ENCODE measurements around the gene ADGRE2.

The ADGRE2 gene

GRCh38 chr19:14764401-14764800 is 14.0 kb downstream of the ADGRE2 start:
- TF ChIP-seq CTCF (conservative IDR thresholded peaks at IDR 0.05), result no peak
- H3K27ac ChIP-seq, result no peak overlapping the region

- no peak overlapping the region for H3K27ac ChIP-seq
- TF ChIP-seq CTCF (conservative IDR thresholded peaks at IDR 0.05), result no peak
Measured at GRCh38 chr19:14763497-14764145, 14.7 kb downstream of the ADGRE2 start.

- H3K27ac ChIP-seq, result no peak overlapping the region
- no peak for TF ChIP-seq CTCF (conservative IDR thresholded peaks at IDR 0.05)
Measured at GRCh38 chr19:14762111-14762510, 16.2 kb downstream of the ADGRE2 start.

GRCh38 chr19:14761607-14762006 is 16.8 kb downstream of the ADGRE2 start:
- H3K27ac ChIP-seq, result no peak overlapping the region
- no peak for TF ChIP-seq CTCF (conservative IDR thresholded peaks at IDR 0.05)

- H3K27ac ChIP-seq, result peak overlapping the region; percentile 12; the same call in 1 of the 2 replicates
- TF ChIP-seq CTCF (conservative IDR thresholded peaks at IDR 0.05), result no peak
Measured at GRCh38 chr19:14758816-14759215, 19.5 kb downstream of the ADGRE2 start.

DNA sequence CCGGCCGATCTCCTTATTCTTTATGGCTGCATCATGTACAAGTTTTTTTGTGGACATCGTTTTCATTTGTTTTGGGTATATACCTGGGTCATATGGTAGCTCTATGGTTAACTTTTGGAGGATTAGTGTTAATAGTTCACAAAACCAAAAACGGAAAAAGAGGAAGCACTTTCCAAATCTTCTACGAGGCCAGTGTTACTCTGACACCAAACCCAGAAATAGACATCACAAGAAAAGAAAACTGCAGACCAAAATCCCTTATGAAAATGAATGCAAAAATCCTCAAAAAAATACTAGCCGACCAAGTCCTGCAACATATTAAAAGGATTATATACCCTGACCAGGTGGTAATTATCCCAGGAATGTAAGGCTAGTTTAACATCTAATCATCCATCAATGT is 29.8 kb downstream of the ADGRE2 start:
- no peak for TF ChIP-seq CTCF (conservative IDR thresholded peaks at IDR 0.05)

DNA sequence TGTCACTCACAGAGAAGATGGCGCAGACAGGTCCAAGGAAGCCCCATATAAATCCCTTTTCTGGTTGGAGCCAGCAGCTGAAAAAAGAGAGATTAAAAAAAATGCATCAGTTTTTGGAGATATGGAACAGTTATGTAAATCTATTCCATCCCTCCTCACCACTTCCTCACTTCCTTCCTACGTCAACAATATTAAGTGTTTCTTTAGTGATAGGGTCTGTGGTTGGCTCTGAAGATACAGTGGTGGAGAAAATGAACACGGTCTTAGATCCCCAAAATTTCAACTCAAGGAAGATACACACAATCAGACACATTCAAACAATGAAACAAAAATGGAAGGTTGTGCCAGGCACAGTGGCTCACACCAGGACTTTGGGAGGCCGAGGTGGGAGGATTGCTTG is 31.5 kb downstream of the ADGRE2 start:
- no peak for TF ChIP-seq CTCF (conservative IDR thresholded peaks at IDR 0.05)
- no peak overlapping the region for H3K27ac ChIP-seq

More for the DNA sequence above, 29.8 kb downstream of the ADGRE2 start:
- H3K27ac ChIP-seq, result no peak overlapping the region

Data from VCaP (cell line).